ENCODE data around the gene SLC6A1.

SLC6A1 gene

GRCh38 chr3:11076711-11077110 is 84.2 kb downstream of the SLC6A1 start:
- no peak for TF ChIP-seq CTCF (IDR thresholded peaks at IDR 0.05; ENCODE audit: insufficient read depth, low read depth, low read length, missing control alignments)
- DNase-seq (ENCODE audit: low read depth), result no peak
- H3K4me3 ChIP-seq (ENCODE audit: low read depth, low read length), result no peak overlapping the region

- no peak for DNase-seq (ENCODE audit: low read depth)
- TF ChIP-seq CTCF (IDR thresholded peaks at IDR 0.05; ENCODE audit: insufficient read depth, low read depth, low read length, missing control alignments), result no peak
- H3K4me3 ChIP-seq (ENCODE audit: low read depth, low read length), result no peak overlapping the region
These were observed 84.9 kb downstream of the SLC6A1 start for GRCh38 chr3:11077466-11077865.

GRCh38 chr3:11078826-11079515 is 86.4 kb downstream of the SLC6A1 start:
- no peak for TF ChIP-seq CTCF (IDR thresholded peaks at IDR 0.05; ENCODE audit: insufficient read depth, low read depth, low read length, missing control alignments)
- H3K4me3 ChIP-seq (ENCODE audit: low read depth, low read length), result no peak overlapping the region
- DNase-seq (ENCODE audit: low read depth), result no peak

GRCh38 chr3:11080492-11080891 is 87.9 kb downstream of the SLC6A1 start:
- H3K4me3 ChIP-seq (ENCODE audit: low read depth, low read length), result no peak overlapping the region
- no peak for TF ChIP-seq CTCF (IDR thresholded peaks at IDR 0.05; ENCODE audit: insufficient read depth, low read depth, low read length, missing control alignments)
- DNase-seq (ENCODE audit: low read depth), result no peak

GRCh38 chr3:11084098-11084497 is 91.5 kb downstream of the SLC6A1 start:
- TF ChIP-seq CTCF (IDR thresholded peaks at IDR 0.05; ENCODE audit: insufficient read depth, low read depth, low read length, missing control alignments), result no peak
- no peak for DNase-seq (ENCODE audit: low read depth)
- no peak overlapping the region for H3K4me3 ChIP-seq (ENCODE audit: low read depth, low read length)

- DNase-seq (ENCODE audit: low read depth), result no peak
- no peak overlapping the region for H3K4me3 ChIP-seq (ENCODE audit: low read depth, low read length)
- no peak for TF ChIP-seq CTCF (IDR thresholded peaks at IDR 0.05; ENCODE audit: insufficient read depth, low read depth, low read length, missing control alignments)
These were observed 92.1 kb downstream of the SLC6A1 start for GRCh38 chr3:11084677-11085076.

All from GM12865 (cell line).